Psoas muscle (tissue), 8 donors: Measurements from ENCODE around the gene CHST7. TPM values are rescaled to one million over a fixed set of nuclear protein-coding genes. Genes with fewer than 3 reads are reported as not detected.

Experiments
- ATAC-seq, 4 donors: fragments of 200-7000 bp; cut with Tn5 transposase; one replicate each; pipeline ENCODE4 v1.9.1; 2020; ENCODE audit warnings: moderate library complexity in 3 of 4, mild to moderate bottlenecking in 2 of 4
- DNase-seq, 2 donors: peaks; one replicate each; pipeline ENCODE4 v3.0.0-alpha.2; 2020
- H3K27ac ChIP-seq: fragments of 200-600 bp; one replicate; pipeline ENCODE4 v1.8.0; 2022
- H3K27me3 ChIP-seq, 3 donors: fragments of 200-600 bp in 1 of 3; one replicate each; pipeline versions ENCODE4 v1.6.1 to v1.8.0; 2013 to 2022; ENCODE audit warnings: low read length in 2 of 3, mild to moderate bottlenecking in 2 of 3, moderate library complexity in 1 of 3; ENCODE audit not compliant: insufficient read depth in 3 of 3
- H3K36me3 ChIP-seq, 2 donors: fragments of 200-600 bp in 1 of 2; one replicate each; pipeline versions ENCODE4 v1.6.1 to v1.8.0; 2013 to 2022; ENCODE audit warnings: low read depth in 1 of 2, mild to moderate bottlenecking in 1 of 2, moderate library complexity in 1 of 2; ENCODE audit not compliant: insufficient read depth in 1 of 2
- H3K4me1 ChIP-seq: fragments of 200-600 bp; one replicate; pipeline ENCODE4 v1.8.0; 2022
- H3K4me3 ChIP-seq: fragments of 200-600 bp; one replicate; pipeline ENCODE4 v1.8.0; 2022; ENCODE audit warnings: mild to moderate bottlenecking
- H3K9me3 ChIP-seq: fragments of 200-600 bp; one replicate; pipeline ENCODE4 v1.8.0; 2022
- CTCF ChIP-seq: fragments of 200-600 bp; IDR thresholded peaks from one replicate; pipeline ENCODE4 v1.8.0; 2022; ENCODE audit warnings: antibody characterized with exemption
- WGBS, 3 donors: extraction: QIAGEN DNeasy Blood & Tissue Kit; methylation state at CpG; one replicate each; pipeline versions ENCODE4 v1.1.6 to v1.1.7; 2013; 5-methylcytosine and 5-hydroxymethylcytosine counted together
- intact Hi-C, 2 donors: fragments of 100-400 bp; cut with DNase I; formaldehyde crosslinking; loops; one replicate each; pipeline versions ENCODE4 v1.11.0 to v1.14.2; 2022
- polyA plus RNA-seq, 3 donors: library from polyadenylated mRNA; stranded (reverse); fragments of 200-250 nt; gene quantifications; one replicate each; pipeline ENCODE4 v1.2.3, GENCODE V29; 2013
- total RNA-seq, 4 donors: library from RNA; stranded (reverse); fragmentation: NEBNext Ultra II Directional in 2 of 4; extraction: Animal tissue kit (Norgen Biotek cat#: 25700) in 2 of 4; gene quantifications; one replicate each; pipeline versions ENCODE4 v1.2.1 to v1.2.4, GENCODE V29; 2021 to 2023
- donor health status: healthy with polysubstance abuse.
- donor health status: DM: no; HTN: no; CAD: no; lungs with moderate emphysema.
- donor health status: Bipolar disorder and iron deficiency.
- donor health status: healthy.
- donor health status: DM: yes; HTN: yes; CAD: no.
- donor health status: DM: no; HTN: no; CAD: no.
- donor health status: DM: no; HTN: no; CAD: no.
- donor health status: DM: yes; HTN: yes; CAD: no.

Gene CHST7
- total and polyA plus RNA-seq, 7 donors = 1.6 to 9.9 (median 2.1) TPM

GRCh38 chrX:46627711-46628419, 54.3 kb downstream of the CHST7 start:
- Histone ChIP-seq H3K36me3 (no peaks in the 10 kb centered on the region), H3K27ac (no peak overlapping the region), H3K4me1 (no peaks in the 10 kb centered on the region), H3K27me3 (peaks cover 0 to 10% (median 0%) of the 10 kb centered on the region in 3 donors), H3K9me3 (no peaks in the 10 kb centered on the region), H3K4me3 (no peak overlapping the region)
- intact Hi-C loops = no loop called here
- 25 to 28% (median 28%) methylated on average over 10 of the region's 10 CpGs for WGBS, 3 donors
- TF ChIP-seq CTCF = no peak
- DNase-seq = peak in 1 of 2 donors; percentile 69
- ATAC-seq = peak in 1 of 4 donors; percentile 62

- 29 to 50% (median 33%) methylated on average over 6 of the region's 6 CpGs for WGBS, 3 donors
- Histone ChIP-seq H3K36me3 (no peaks in the 10 kb centered on the region), H3K4me1 (no peaks in the 10 kb centered on the region), H3K27me3 (peaks cover 0 to 3% (median 0%) of the 10 kb centered on the region in 3 donors), H3K27ac (peak overlapping the region; percentile 46), H3K4me3 (no peak overlapping the region), H3K9me3 (no peaks in the 10 kb centered on the region)
- intact Hi-C loops = no loop called here
- DNase-seq (peak; percentile 74 to 87), ATAC-seq (peak; percentile 57 to 76 (median 72))
- TF ChIP-seq CTCF = no peak
Measured at GRCh38 chrX:46628460-46629371, 55.2 kb downstream of the CHST7 start.

GRCh38 chrX:46630141-46630540, 56.6 kb downstream of the CHST7 start:
- H3K4me1 ChIP-seq = no peaks in the 10 kb centered on the region
- H3K9me3 ChIP-seq = no peaks in the 10 kb centered on the region
- H3K36me3 ChIP-seq = no peaks in the 10 kb centered on the region
- DNase-seq = no peak
- no peak for TF ChIP-seq CTCF
- H3K27ac ChIP-seq = no peak overlapping the region
- 48 to 79% (median 78%) methylated on average over 1 of the region's 1 CpG for WGBS, 3 donors
- no peak overlapping the region for H3K4me3 ChIP-seq
- ATAC-seq = no peak
- intact Hi-C loops = no loop called here
- H3K27me3 ChIP-seq = peaks cover 0 to under 1% (median 0%) of the 10 kb centered on the region in 3 donors

GRCh38 chrX:46634577-46634976, 61.0 kb downstream of the CHST7 start:
- Histone ChIP-seq H3K27me3 (peaks cover 0 to 5% (median 0%) of the 10 kb centered on the region in 3 donors), H3K4me3 (no peak overlapping the region), H3K27ac (no peak overlapping the region), H3K9me3 (no peaks in the 10 kb centered on the region), H3K4me1 (no peaks in the 10 kb centered on the region), H3K36me3 (no peaks in the 10 kb centered on the region)
- DNase-seq = no peak
- ATAC-seq = no peak
- intact Hi-C loops = no loop called here
- no peak for TF ChIP-seq CTCF
- 57 to 75% (median 72%) methylated on average over 3 of the region's 3 CpGs for WGBS, 3 donors
